Measurements from ENCODE around the gene ARHGEF39.

The ARHGEF39 gene

GRCh38 chr9:35611230-35611797 lies 53.7 kb downstream of the ARHGEF39 start:
- intact Hi-C loops (cut with DNase I), result no loop called here

GRCh38 chr9:35609820-35610163 lies 55.2 kb downstream of the ARHGEF39 start:
- peak in 2 of 42 donors; percentile 33 to 39 for DNase-seq
- intact Hi-C loops (cut with DNase I), result loop anchor here (10.0 kb wide), 1 partner anchor 55 kb away; no protein-coding TSS in a partner anchor

More at GRCh38 chr9:35611230-35611797, 53.7 kb downstream of the ARHGEF39 start:
- DNase-seq, result peak; percentile 34 to 85 (median 60)
